Cardiac muscle cell (in vitro differentiated cells and primary cell): ENCODE results near the gene MRPS7. TPM values are rescaled to one million over a fixed set of nuclear protein-coding genes. Genes with fewer than 3 reads are reported as not detected.
A peak's percentile ranks its signal among the peaks of the same experiment; 100 is the strongest.

ENCODE experiments used
- DNase-seq, 2 donors: peaks; one replicate each; pipeline versions ENCODE4 v3.0.0 to v3.0.0-alpha.2; 2010 to 2017; ENCODE audit warnings: low read depth in 1 of 2, low spot score in 1 of 2
- H3K27ac ChIP-seq: fragments of 200-600 bp; sonication (generic); 2 replicates; pipeline ENCODE4 v1.5.1; 2016
- H3K27me3 ChIP-seq: fragments of 200-600 bp; sonication (generic); 2 replicates; pipeline ENCODE4 v1.6.0; 2016; ENCODE audit warnings: control low read depth
- H3K36me3 ChIP-seq: fragments of 200-600 bp; sonication (generic); 2 replicates; pipeline ENCODE4 v1.5.1; 2016; ENCODE audit warnings: control low read depth
- H3K4me1 ChIP-seq: fragments of 200-600 bp; sonication (generic); 2 replicates; pipeline ENCODE4 v1.8.1; 2017; ENCODE audit warnings: low read depth, mild to moderate bottlenecking, mixed run types
- H3K4me3 ChIP-seq: fragments of 200-600 bp; sonication (generic); 2 replicates; pipeline ENCODE4 v1.5.1; 2016; ENCODE audit warnings: mild to moderate bottlenecking
- H3K9me3 ChIP-seq: fragments of 200-600 bp; sonication (generic); 2 replicates; pipeline ENCODE4 v1.5.1; 2017; ENCODE audit warnings: low read depth, mild to moderate bottlenecking, control low read depth
- polyA plus RNA-seq: library from polyadenylated mRNA; unstranded; fragments of >200 nt; fragmentation: Nextera tagmentation; extraction: Ambion mirVana; gene quantifications from 2 replicates; pipeline ENCODE4 v1.2.1, GENCODE V29; 2016
- total RNA-seq: library from RNA; depleted of rRNA; stranded (reverse); fragments of >200 nt; gene quantifications from 2 replicates; pipeline ENCODE4 v1.2.3, GENCODE V29; 2016
- TF ChIP-seq, protein P1 (sequence below): IDR thresholded peaks from 2 replicates; pipeline ENCODE4 v1.5.1; 2012; ENCODE audit warnings: low read depth, mild to moderate bottlenecking, low read length

Gene MRPS7
- total and polyA plus RNA-seq, 2 experiments from 2014 or later, result 64.8 to 198 TPM

DNA sequence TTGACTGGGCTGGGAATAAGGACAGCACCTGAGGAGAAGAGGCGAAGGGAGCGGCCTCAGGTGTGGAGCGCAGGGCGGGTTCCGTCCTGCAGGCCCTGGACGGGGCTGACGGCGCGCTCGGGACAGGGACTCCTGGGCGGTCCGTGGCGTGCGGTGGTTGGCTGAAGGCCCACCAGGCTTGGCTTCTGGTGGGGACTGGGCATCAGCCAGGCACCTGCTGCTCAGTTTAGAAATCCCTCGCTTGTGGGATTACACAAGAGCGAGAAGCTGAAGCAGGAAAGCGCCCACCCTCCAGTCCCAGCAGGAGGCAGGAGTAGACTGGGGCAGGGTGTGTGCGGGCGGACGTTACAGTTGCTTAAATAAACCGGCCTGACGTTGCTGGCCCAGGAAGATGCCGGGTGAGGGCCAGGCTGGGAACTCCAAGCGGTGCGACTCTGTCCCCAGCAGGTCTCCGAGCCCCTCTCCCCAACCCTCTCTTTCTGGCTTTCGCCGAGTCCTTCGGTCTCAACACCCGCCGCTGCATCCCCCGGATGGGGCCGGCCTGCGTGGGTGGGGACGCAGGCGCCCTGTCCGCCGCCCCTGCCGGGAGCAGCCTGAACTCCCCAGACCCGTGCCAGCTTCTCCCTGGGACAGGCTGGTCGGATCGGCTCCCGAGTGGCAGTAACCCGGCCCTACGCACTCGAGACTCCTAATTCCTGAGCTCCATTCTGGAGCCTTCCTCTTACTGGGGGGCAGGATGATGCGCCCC is 8.7 kb downstream of the MRPS7 start:
- peak overlapping the region; percentile 75 for H3K27ac ChIP-seq
- TF ChIP-seq, protein P1, sequence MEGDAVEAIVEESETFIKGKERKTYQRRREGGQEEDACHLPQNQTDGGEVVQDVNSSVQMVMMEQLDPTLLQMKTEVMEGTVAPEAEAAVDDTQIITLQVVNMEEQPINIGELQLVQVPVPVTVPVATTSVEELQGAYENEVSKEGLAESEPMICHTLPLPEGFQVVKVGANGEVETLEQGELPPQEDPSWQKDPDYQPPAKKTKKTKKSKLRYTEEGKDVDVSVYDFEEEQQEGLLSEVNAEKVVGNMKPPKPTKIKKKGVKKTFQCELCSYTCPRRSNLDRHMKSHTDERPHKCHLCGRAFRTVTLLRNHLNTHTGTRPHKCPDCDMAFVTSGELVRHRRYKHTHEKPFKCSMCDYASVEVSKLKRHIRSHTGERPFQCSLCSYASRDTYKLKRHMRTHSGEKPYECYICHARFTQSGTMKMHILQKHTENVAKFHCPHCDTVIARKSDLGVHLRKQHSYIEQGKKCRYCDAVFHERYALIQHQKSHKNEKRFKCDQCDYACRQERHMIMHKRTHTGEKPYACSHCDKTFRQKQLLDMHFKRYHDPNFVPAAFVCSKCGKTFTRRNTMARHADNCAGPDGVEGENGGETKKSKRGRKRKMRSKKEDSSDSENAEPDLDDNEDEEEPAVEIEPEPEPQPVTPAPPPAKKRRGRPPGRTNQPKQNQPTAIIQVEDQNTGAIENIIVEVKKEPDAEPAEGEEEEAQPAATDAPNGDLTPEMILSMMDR, result peak; percentile 47
- no peaks in the 10 kb centered on the region for H3K27me3 ChIP-seq
- peaks cover 9% of the 10 kb centered on the region for H3K36me3 ChIP-seq
- no peaks in the 10 kb centered on the region for H3K4me1 ChIP-seq
- H3K9me3 ChIP-seq, result no peaks in the 10 kb centered on the region
- peak; percentile 79 to 80 for DNase-seq
- peak overlapping the region; percentile 94 for H3K4me3 ChIP-seq

DNA sequence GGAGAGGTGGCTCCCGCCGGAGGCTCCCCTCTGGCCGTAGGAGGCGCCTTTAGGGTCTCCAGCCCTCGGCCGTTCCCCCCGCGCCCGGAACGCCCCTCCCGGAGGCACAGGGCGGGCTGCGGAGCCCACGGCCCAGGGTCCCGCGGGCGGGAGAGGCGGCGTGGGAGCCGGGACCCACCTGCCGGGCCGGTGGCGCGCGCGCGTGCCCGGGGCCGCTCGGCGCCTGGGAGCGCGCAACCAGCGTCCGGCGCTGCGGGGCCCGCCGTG is 9.2 kb downstream of the MRPS7 start, which contains the start of gene MIF4GD:
Gene MIF4GD, minus strand, starts transcription at position 266 of the 267 bp plus-strand sequence. CDS start 1,036 bp downstream, outside the sequence.
- Histone ChIP-seq H3K4me1 (no peaks in the 10 kb centered on the region), H3K27me3 (no peaks in the 10 kb centered on the region), H3K36me3 (peaks cover 5% of the 10 kb centered on the region), H3K27ac (peak within 1 kb of the TSS; percentile 75), H3K9me3 (no peaks in the 10 kb centered on the region), H3K4me3 (peak within 1 kb of the TSS; percentile 94)
- no peak for DNase-seq
- TF ChIP-seq, protein P1, result no peak

DNA sequence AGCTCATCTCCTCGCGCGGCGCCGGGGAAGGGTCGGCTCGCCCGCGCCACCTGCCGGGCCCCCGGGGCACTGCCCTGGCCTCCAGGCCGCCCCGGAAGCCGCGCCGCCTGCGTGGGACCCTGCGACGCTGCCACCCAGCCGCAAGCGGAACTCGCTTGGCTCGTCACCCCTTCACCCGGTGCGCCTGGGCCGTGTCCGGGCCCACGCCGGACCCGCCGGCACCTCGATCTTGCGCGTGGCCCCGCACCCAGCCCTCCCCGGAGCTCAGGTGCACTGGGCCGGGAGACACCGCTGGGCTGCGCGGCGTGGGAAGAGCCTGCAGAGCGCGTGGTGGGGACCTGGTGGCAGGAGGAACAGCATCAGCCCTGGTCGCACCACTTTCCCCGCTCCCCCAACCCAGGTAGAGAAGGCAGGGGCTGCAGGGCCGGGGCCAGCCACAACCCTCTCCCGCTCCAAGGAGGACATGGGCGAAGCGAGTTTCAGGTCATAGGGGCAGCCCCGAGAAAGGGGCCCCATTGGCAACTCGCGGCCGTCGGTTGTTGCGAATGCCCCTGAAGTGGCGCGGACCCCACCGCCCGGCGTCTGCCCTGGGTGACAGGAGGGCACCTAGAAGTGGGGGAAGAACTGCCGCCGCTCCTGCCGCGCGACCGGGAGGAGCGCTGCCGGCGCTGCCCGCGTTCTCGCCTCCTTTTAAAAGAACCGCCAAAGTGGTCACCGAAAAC is 9.7 kb downstream of the MRPS7 start:
- Histone ChIP-seq H3K36me3 (no peaks in the 10 kb centered on the region), H3K4me1 (no peaks in the 10 kb centered on the region), H3K9me3 (no peaks in the 10 kb centered on the region), H3K27ac (peak overlapping the region; percentile 41), H3K27me3 (no peaks in the 10 kb centered on the region), H3K4me3 (peak overlapping the region; percentile 94)
- DNase-seq, result peak; percentile 74 to 89
- TF ChIP-seq, protein P1, result peak; percentile 41

DNA sequence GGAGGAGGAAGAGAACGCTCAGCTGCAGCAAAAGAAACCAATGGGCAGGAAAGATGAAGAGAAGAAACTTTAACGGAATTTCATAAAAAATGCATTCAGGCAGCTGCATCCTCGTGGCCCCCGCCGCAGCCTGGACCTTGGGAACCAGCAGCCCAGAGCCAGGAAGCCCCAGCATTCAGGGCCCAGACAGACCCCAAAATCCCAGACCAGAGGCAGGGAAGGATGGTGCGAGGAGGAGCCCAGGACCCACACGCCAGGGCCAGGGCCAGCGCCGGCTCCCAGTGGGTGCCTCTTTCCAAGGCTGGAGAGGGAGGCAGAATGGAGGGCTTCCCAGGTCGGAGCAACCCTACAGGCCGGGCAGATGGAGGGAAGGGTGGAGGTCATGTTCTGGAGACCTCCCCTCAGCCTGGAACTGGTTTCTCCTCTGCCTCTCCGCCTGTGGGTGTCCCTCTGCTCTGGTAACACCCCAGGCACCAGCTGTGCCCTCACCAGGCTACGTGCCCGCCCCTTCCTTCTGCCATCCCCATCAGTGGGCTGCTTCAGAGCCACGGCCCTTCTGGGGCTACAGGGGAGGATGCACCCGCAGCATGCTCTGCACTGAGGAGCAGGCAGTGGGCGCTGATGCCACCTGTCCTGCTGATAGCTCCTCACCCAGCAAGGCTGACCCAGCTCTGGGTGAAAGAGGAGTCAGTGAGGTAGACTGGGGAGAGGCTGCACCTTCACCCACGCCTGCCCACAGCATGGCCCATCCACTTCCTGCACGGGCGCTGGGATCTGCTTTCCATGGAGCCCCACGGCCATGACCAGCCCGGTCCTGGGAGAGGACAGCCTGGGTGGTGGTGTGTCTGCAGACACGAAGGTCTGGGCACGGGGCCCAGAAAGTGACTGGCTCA is 10.5 kb downstream of the MRPS7 start:
- H3K4me1 ChIP-seq, result no peaks in the 10 kb centered on the region
- peak in 1 of 2 donors; percentile 46 for DNase-seq

DNA sequence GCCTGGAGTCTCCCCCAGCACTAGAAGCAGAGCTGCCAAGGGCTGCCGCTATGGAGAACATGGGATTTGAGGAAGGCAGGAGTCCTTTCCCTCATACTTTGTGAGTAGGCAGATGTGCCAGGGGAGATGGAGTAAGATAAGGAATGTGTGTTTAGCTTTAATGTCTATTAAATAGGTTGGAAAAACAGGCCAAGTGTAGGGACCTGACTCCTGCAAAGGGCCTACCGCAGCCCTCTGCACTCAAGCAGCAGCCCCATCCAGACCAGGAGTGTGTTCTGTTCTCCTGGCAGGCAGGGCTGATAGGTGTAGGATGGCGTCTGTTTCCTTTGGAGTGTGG is 11.1 kb downstream of the MRPS7 start:
- Histone ChIP-seq H3K27ac (no peak overlapping the region), H3K36me3 (no peaks in the 10 kb centered on the region), H3K9me3 (no peaks in the 10 kb centered on the region), H3K27me3 (no peaks in the 10 kb centered on the region), H3K4me3 (no peak overlapping the region), H3K4me1 (no peaks in the 10 kb centered on the region)
- TF ChIP-seq, protein P1, result no peak
- DNase-seq, result no peak

More for the DNA sequence above, 10.5 kb downstream of the MRPS7 start:
- TF ChIP-seq, protein P1, result no peak
- Histone ChIP-seq H3K27ac (no peak overlapping the region), H3K36me3 (no peaks in the 10 kb centered on the region), H3K27me3 (no peaks in the 10 kb centered on the region), H3K4me3 (peak overlapping the region; percentile 94), H3K9me3 (no peaks in the 10 kb centered on the region)
